ENCODE results near the gene TRIM9. TPM values are rescaled to one million over a fixed set of nuclear protein-coding genes. Genes with fewer than 3 reads are reported as not detected.
A peak's percentile ranks its signal among the peaks of the same experiment; 100 is the strongest.
"Not testable (repeated sequence)": the region's sequence is repeated elsewhere in the genome, so short reads cannot be mapped to it uniquely, and the experiment has no call there.

The TRIM9 gene
- total RNA-seq, 1 donor from 2014 or later = under 0.01 TPM

GRCh38 chr14:51002406-51002999, 92.4 kb downstream of the TRIM9 start:
- FAIRE-seq = no peak
- TF ChIP-seq CTCF (IDR thresholded peaks at IDR 0.05; ENCODE audit: insufficient read depth, low read length, severe bottlenecking) = no peak

GRCh38 chr14:51000566-51000965, 94.3 kb downstream of the TRIM9 start:
- DNase-seq (ENCODE audit: low read depth) = no peak
- TF ChIP-seq CTCF (IDR thresholded peaks at IDR 0.05; ENCODE audit: insufficient read depth, low read length, severe bottlenecking) = no peak
- FAIRE-seq = no peak
- no peak overlapping the region for H3K4me3 ChIP-seq (ENCODE audit: low read depth, low read length)
- H3K27me3 ChIP-seq (ENCODE audit: control insufficient read depth, insufficient read depth, low read length) = no peaks in the 10 kb centered on the region
- no peaks in the 10 kb centered on the region for H3K36me3 ChIP-seq (ENCODE audit: control insufficient read depth, insufficient read depth, low read length)

More at GRCh38 chr14:51002406-51002999, 92.4 kb downstream of the TRIM9 start:
- no peak for DNase-seq (ENCODE audit: low read depth)
- H3K36me3 ChIP-seq (ENCODE audit: control insufficient read depth, insufficient read depth, low read length) = no peaks in the 10 kb centered on the region
- H3K27me3 ChIP-seq (ENCODE audit: control insufficient read depth, insufficient read depth, low read length) = no peaks in the 10 kb centered on the region
- no peak overlapping the region for H3K4me3 ChIP-seq (ENCODE audit: low read depth, low read length)

GRCh38 chr14:50999726-51000125, 95.2 kb downstream of the TRIM9 start:
- Histone ChIP-seq H3K36me3 (ENCODE audit: control insufficient read depth, insufficient read depth, low read length) (no peaks in the 10 kb centered on the region), H3K4me3 (ENCODE audit: low read depth, low read length) (no peak overlapping the region), H3K27me3 (ENCODE audit: control insufficient read depth, insufficient read depth, low read length) (no peaks in the 10 kb centered on the region)
- DNase-seq (ENCODE audit: low read depth) = peak; percentile 54
- TF ChIP-seq CTCF (IDR thresholded peaks at IDR 0.05; ENCODE audit: insufficient read depth, low read length, severe bottlenecking) = no peak
- FAIRE-seq = no peak

- no peak for FAIRE-seq
- H3K4me3 ChIP-seq (ENCODE audit: low read depth, low read length) = no peak overlapping the region
These were observed 96.3 kb downstream of the TRIM9 start for GRCh38 chr14:50998612-50999011.

GRCh38 chr14:50997712-50998111, 97.2 kb downstream of the TRIM9 start:
- no peak for TF ChIP-seq CTCF (IDR thresholded peaks at IDR 0.05; ENCODE audit: insufficient read depth, low read length, severe bottlenecking)
- Histone ChIP-seq H3K27me3 (ENCODE audit: control insufficient read depth, insufficient read depth, low read length) (no peaks in the 10 kb centered on the region), H3K4me3 (ENCODE audit: low read depth, low read length) (no peak overlapping the region), H3K36me3 (ENCODE audit: control insufficient read depth, insufficient read depth, low read length) (no peaks in the 10 kb centered on the region)
- FAIRE-seq = no peak
- no peak for DNase-seq (ENCODE audit: low read depth)

More at GRCh38 chr14:50998612-50999011, 96.3 kb downstream of the TRIM9 start:
- no peak for DNase-seq (ENCODE audit: low read depth)
- TF ChIP-seq CTCF (IDR thresholded peaks at IDR 0.05; ENCODE audit: insufficient read depth, low read length, severe bottlenecking) = no peak
- Histone ChIP-seq H3K36me3 (ENCODE audit: control insufficient read depth, insufficient read depth, low read length) (no peaks in the 10 kb centered on the region), H3K27me3 (ENCODE audit: control insufficient read depth, insufficient read depth, low read length) (no peaks in the 10 kb centered on the region)

GRCh38 chr14:50994158-50994557, 100.7 kb downstream of the TRIM9 start:
- not testable (repeated sequence) for FAIRE-seq; DNase-seq (ENCODE audit: low read depth); H3K27me3 ChIP-seq (ENCODE audit: control insufficient read depth, insufficient read depth, low read length); H3K36me3 ChIP-seq (ENCODE audit: control insufficient read depth, insufficient read depth, low read length); H3K4me3 ChIP-seq (ENCODE audit: low read depth, low read length)
